HG03575 (cell line): ENCODE results near the gene SAC3D1.
"Not testable (repeated sequence)": the region's sequence is repeated elsewhere in the genome, so short reads cannot be mapped to it uniquely, and the experiment has no call there.

Experiments used
- ATAC-seq: cut with Tn5 transposase; IDR thresholded peaks from one replicate; pipeline ENCODE4 v1.9.1; 2021; ENCODE audit not compliant: unreplicated experiment, insufficient number of reproducible peaks, low FRiP score; ENCODE audit errors: extremely low read depth

SAC3D1 gene

DNA sequence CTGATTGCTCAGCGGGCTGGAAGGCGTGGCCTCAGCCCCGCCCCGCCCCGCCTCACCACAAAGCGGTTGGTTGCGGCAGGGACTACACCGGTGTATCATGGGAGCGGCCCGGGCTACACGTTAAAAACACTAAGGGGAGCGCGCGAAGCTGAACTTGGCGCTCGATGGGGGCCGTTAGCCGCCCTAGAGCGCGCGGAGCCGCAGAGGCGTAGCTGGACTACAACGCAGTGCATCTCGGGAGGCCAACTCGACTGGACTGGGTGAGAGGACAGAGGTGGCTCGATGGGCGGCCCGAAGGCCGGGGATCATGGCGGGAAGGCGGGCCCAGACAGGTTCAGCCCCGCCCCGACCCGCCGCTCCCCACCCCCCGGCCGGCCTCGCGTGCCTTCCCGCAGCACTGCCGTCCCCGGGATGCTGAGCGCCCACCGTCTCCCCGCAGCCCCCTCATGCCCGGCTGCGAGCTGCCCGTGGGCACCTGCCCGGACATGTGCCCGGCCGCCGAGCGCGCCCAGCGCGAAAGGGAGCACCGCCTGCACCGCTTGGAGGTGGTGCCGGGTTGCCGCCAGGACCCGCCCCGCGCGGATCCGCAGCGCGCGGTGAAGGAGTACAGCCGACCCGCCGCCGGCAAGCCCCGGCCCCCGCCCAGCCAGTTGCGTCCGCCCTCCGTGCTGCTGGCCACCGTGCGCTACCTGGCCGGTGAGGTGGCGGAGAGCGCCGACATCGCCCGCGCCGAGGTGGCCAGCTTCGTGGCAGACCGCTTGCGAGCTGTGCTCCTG lies at the start of gene SAC3D1:
Gene SAC3D1 (plus strand): TSS at position 364 of the 776 bp plus-strand sequence. CDS start 83 bp downstream, at position 447.
- ATAC-seq: peak; percentile 53

DNA sequence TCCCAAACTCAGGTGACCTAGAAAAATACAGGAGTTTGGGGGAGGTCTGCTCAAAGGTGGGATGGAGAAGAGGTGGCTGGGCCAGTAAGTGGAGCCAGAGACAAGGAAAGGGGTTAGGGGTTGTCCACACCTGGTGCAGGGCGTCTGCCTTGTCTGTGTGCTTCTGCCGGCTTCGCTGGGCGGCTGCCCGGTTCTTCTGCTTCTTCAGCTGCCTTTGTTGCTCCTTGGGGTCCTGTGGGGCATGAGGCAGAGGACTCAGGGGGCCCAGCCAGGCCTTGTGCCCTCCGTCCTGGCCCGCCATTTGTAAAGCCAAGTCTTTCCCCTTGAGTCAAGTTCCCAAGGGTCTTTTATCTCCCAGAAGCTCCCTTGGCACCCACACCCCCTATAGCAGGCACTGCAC lies 46.7 kb upstream of the SAC3D1 start:
- no peak for ATAC-seq

DNA sequence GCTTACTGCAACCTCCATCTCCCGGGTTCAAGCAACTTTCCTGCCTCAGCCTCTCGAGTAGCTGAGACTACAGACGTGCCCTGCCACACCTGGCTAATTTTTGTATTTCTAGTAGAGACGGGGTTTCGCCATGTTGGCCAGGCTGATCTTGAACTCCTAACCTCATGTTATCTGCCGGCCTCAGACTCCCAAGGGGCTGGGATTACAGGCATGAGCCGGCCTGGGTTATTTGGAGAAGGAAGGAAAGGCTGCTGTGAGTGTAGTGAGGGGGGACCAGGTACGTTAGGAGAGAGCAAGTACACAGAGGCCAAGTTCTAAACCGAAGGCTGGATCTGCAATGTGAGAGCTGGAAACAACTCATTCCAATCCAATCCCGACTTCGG lies 44.7 kb upstream of the SAC3D1 start:
- no peak for ATAC-seq

DNA sequence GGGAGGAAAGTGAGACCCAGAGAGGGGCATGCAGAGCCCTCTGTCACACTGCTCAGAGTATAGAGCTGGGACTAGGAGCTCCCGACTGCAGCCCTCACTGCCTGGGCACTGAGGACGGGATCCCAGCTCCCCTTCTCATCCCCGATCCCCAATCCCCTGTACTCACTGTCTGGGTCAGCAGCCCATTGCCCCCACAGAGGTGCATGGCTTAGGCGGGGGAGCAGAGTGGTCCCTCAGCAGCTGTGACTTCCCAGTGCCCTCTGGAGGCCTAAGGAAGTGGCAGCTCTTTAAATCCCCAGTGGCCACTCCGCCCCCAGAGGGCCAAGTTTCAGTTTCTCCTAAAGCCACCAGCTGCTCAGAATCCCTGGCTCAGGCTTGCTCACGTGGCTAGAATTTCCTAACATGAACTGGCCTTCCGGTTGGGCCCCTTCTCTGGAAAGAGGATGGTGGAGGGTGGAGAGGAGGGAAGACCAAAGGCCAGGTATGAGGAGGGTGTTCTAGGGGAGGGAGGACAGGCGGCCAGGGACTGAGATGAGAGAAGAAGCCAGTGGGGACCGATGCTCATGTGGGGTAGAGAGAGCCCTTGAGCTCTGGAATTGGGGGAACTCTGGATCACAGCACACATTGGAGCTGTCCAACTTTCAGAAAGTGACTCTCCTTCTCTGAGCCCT lies 44.2 kb upstream of the SAC3D1 start, which contains the start of gene BATF2:
Gene BATF2 (minus strand): TSS at position 262 of the 671 bp plus-strand sequence. CDS start 57 bp downstream, at position 205.
- no peak for ATAC-seq

DNA sequence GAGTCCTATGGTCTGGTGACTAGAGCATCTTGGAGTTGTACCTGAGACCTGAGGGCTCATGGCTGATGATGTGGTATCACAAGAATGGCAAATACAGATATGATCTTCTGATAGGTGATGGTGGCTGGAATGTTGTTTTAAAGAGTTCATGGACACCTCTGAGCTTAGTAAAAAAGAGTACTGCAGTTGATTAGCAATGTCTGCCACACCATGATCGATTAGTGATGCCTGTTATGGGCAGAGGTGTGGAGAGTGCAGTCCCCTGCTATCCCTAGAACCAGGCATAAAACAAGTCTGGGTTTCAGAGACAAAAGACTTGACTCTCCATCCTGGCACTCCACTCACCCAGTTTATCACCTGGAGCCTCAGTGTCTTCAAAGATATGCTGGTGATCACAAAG lies 42.9 kb upstream of the SAC3D1 start:
- no peak for ATAC-seq

DNA sequence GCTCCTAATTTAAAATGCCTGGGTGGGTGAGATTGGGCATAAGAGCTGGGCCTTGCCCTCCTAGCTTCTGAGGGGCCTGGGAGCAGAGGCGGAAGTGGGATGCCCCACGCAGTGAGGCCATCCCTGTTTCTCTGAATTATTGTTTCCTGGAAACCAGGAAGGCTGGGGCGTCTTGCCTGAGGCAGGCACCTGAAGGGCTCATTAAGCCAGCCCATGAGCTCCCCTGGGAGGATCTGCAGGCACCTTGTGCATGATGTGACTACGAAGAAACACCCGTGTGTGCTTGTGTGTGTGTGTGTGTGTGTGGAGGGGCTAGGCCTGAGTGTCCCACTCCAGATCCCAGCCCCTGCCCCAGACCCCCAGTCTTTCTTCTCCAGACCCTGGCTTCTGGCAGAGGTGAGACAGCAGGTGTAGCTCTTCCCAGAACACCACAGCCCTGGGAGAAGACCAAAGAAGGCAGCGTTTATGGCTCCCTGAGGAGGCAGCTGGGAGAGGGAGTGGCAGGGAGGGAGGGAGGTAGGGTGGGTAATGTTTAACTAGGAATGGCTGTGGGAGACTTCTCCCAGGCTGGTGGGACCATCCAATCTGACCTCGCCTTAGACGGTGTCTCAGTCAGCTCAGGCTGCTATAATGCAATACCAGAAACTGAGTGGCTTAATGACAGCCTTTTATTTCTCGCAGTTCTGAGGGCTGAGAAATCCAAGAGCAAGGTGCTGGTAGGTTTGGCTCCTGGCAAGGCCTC lies 42.1 kb upstream of the SAC3D1 start:
- no peak for ATAC-seq

DNA sequence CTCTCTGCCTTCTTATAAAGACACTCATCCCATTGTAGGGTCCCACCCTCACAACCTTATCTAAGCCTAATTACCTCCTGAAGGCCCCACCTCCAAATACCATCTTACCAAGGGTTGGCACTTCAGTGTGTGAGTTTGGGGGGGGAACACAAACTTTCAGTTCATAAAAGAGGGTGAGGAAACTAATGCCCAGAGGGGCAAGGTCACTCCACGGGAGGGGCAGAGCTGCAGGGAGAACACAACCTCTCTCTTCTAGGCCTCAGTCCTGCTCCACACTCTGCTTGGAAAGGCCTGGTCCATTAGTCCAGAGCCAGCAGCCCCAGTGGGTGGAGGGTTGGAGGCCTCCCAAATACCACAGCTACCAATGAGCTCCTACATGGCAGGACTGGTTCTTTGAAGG lies 41.5 kb upstream of the SAC3D1 start:
- no peak for ATAC-seq

DNA sequence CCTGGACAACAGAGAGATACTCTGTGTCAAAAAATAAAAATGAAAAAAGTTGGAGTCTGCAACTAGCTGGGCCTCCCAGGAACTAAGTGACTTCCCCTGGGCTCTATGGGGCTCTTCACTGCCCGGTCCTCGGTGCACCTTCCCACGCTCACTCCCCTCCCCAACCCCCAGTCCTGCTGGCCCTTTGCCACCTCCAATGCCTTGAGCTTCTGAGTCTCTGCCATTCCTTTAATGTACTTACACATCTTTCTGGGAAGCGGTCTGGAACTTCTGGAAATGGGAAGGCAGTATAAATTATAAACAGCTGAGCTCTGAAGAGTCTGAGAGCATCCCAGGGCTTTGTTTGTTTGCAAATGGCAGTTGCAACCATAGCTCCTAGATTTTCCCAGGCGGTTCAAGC lies 38.3 kb upstream of the SAC3D1 start:
- ATAC-seq: no peak

DNA sequence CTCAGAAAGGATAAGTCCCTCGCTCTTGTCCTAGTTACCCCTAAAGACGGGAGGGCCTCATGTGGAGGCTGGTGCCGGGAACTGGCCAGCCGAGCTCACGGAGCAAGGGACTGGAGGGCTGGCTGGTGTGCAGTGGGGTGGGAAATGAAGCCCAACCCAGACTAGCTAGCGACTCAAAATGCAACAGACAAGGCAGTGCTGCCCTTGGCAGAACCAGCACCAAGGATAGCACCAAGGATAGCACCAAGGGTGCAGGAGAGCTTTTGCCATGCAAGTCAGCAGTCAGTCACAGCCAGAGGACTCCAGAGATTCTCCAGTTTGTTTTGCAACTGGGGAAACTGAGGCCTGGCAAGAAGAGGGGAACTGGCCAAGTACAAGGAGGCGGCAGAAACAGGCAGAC lies 37.7 kb upstream of the SAC3D1 start:
- no peak for ATAC-seq

DNA sequence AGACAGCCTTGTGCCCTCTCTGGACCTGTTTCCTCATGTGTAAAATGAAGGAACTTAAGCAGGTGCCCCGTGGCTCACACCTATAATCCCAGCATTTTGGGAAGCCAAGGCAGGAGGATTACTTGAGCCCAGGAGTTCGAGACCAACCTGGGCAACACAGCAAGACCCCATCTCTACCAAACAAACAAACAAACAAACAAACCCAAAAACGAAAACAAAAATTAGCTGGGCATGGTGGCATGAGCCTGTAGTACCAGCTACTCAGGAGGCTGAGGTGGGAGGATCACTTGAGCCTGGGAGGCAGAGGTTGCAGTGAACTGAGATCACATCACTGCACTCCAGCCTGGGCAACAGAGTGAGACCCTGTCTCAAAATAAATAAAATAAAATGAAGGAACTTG lies 37.0 kb upstream of the SAC3D1 start:
- not testable (repeated sequence) for ATAC-seq

DNA sequence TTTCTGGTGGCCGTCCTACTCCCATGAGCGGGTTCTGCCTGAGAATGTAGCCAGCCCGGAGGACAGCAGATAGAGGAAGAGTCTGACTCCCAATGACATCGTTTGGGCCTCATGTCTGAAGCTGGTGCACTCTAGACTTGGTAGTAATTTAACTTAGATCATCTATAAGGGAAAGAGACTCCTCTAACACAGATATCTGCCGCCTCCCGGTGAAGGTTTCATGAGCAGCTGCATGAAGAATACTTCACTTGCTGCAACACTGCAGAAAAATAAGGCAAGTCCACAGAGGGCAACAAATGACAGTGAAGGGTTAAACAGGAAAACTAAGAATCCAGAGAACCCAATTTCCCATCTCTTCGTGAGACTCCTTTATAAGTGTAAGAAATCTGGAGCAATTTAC lies 33.0 kb upstream of the SAC3D1 start:
- no peak for ATAC-seq

DNA sequence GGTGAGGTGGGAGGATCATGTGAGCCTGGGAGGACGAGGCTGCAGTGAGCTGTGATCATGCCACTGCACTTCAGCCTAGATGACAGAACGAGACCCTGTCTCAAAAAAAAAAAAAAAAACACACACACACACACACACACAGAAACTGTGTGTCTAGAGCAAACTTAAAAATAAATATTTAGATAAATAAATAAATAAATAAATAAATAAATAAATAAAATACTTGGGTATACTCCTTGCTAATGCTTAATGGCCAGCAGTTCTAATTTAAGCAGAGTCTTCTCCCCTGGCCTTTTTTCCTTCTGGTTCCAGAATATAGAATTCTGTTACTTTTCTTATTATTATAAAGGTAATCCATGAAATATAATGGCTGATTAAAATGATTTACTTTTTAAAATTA lies 32.1 kb upstream of the SAC3D1 start:
- ATAC-seq: no peak

DNA sequence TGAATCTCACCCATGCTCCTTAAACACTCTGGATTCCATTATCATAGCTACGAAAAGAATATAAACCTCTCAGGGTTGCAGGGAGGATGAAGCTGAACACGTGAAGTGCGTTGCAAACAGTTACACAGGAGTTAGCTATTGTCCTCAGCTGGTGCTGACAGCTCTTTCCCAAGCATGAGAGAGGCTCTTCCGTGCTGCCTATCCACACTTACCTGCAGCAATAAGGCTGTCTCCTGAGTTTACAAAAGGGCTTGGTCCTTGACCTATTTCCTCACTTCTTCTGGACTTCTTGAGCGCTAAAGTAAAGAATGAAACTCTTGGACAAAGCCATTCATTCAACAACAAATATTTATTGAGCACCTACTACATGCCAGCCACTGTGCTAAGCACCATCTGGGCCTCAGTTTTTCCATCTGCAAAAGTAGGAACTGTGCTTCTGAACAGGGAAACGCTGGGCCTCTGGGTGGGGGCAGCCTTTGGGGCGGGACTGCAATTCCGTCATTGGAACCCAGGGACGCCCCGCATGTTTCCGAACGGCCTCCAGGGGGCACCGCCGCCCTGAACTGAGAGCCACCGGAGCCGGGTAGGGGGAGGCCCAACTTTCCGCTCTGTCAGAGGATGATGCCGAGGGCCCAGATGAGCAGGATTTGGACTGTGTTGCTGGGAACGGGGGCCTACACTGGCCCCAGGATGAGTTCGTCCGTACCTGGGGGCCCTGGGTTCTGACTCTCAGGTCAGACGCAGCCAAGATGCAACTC lies 27.7 kb upstream of the SAC3D1 start:
- peak; percentile 50 for ATAC-seq

DNA sequence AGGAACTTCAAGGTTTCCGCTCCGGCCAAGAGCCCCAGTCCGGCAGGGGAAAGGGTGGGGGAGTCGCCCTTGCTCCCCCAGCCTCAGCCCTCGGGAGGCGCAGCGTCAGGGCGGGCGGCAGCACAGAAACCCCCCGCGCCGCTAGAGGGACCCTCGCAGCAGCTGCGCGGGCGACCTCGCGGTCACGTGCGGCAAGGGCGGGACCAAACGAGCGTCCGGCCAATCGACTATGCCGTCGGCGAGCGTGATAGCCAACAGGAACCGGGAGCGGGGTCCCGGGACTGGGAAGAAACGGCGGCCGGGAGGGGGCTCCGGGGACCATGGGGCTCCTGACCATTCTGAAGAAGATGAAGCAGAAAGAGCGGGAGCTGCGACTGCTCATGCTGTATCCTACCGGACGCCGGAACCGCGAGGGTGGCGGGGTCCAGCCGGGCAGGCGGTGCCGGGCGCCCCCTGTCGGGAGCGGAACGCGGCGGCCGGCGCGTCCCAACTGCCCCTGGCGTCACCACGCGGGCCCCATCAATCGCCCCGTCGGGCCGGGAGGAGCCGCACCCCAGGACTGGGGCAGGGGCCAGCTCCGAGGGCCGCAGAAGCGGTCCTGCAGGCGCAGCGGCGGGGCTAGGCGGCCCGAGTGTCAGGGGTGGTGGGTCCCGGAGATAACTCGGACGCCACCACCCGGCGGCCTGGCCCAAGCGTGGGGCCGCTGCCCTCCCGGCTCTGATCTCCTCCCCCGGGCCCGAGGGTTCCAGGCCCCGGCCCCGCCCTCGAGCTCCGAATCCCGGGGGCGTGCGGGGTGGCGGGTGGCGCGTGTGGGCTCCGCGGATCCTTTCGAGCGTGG lies 26.9 kb upstream of the SAC3D1 start, which contains the start of gene ARL2:
Gene ARL2 (plus strand): TSS at position 273 of the 838 bp plus-strand sequence. CDS start 48 bp downstream, at position 321.
- ATAC-seq: peak; percentile 40

DNA sequence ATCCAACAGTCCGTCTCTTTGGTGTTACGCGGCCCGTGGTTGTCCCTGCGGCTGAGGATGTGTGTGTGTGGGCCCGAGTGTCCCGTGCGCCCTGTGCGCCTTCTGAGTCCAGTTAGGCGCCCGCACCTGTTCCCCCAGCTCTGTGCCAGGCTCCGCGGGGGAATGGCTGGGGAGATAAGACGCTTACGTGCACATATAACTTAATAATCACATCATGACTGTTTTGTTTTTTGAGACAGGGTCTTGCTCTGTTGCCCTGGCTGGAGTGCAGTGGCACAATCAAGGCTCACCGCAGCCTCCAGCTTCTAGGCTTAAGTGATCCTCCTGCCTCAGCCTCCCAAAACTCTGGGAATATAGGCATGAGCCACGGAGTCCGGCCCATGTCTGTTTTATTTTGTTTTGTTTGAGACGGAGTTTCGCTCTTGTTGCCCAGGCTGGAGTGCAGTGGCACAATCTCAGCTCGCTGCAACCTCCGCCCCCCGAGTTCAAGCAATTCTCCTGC lies 26.2 kb upstream of the SAC3D1 start:
- ATAC-seq: no peak

DNA sequence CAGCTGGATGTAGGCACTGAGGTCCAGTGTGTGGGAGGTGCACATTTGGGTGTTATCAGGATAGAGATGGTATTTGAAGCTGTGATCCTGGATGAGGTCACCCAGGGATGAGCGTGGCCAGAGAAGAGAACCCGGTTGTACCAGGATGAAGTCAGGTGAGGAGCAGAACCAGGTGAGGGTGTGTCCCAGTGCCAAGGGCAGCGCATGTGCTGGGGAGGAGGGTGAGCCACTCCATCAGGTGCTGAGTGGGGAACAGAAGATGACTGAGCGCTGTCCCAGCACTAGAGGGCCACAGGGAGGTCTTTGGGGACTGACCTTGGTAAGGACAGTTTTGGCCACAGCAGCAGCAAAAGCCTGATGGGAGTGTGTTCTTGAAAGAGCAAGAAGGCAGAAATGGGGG lies 24.3 kb upstream of the SAC3D1 start:
- no peak for ATAC-seq

DNA sequence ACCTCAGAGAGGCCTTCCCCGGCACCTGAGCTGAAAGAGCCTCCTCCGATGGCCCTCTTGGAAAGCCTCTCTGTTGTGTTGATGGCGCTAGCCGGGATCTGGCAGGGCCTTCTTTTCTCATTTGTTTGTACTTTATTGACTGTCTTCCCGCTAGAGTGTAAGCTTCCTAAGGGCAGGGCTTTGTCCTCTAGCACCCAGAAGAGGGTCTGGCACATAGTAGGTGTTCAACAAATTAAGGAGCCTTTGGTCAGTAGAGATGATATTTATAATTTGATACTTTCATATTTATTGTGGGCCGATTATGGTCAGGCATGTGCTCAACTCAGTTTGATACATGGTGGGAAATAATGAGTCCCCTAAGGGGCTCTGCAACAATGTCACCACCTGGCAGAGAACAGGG lies 23.1 kb upstream of the SAC3D1 start:
- ATAC-seq: no peak

DNA sequence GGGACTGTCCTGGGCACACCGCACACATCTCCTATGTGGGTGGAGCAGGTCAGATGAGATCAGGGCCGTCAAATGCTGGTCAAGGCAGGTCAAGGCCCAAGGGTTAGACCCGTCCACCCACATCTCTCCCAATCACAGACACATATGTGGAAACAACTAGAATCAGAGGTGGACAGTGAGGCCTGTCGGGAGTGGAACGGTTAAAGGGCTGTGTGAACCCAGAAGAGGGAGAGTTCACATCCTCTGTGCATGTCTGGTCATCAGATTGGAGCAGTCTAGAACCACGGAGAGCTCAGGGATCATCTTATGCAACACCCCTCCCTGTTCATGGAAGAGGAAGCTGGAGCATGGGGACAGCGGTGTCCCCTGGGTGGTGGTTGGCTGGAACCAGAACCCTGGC lies 21.2 kb upstream of the SAC3D1 start:
- ATAC-seq: no peak
